GM23248 (cell line): ENCODE measurements around the gene ATP7B. TPM values are rescaled to one million over a fixed set of nuclear protein-coding genes. Genes with fewer than 3 reads are reported as not detected.

ENCODE experiments used
- DNase-seq: peaks from one replicate; pipeline ENCODE4 v3.0.0-alpha.2; 2015
- H2AFZ ChIP-seq: fragments of 200-600 bp; sonication (generic); 2 replicates; pipeline ENCODE4 v1.6.1; 2016; ENCODE audit warnings: antibody characterized with exemption
- H3F3A ChIP-seq: fragments of 200-600 bp; sonication (generic); 2 replicates; pipeline ENCODE4 v1.6.1; 2016; ENCODE audit warnings: mild to moderate bottlenecking, antibody characterized with exemption, mixed run types; ENCODE audit not compliant: insufficient read depth
- H3K27ac ChIP-seq: fragments of 200-600 bp; sonication (generic); 2 replicates; pipeline ENCODE4 v1.5.1; 2016; ENCODE audit warnings: mild to moderate bottlenecking
- H3K27me3 ChIP-seq: fragments of 200-600 bp; sonication (generic); replicated peaks from 2 replicates; pipeline ENCODE4 v1.6.1; 2016; ENCODE audit warnings: mild to moderate bottlenecking; ENCODE audit not compliant: insufficient read depth
- H3K36me3 ChIP-seq: fragments of 200-600 bp; sonication (generic); 2 replicates; pipeline ENCODE4 v1.6.1; 2016; ENCODE audit warnings: low read depth, mild to moderate bottlenecking
- H3K4me1 ChIP-seq: fragments of 200-600 bp; sonication (generic); 2 replicates; pipeline ENCODE4 v1.6.1; 2016; ENCODE audit warnings: mild to moderate bottlenecking; ENCODE audit not compliant: insufficient read depth
- H3K4me2 ChIP-seq: fragments of 200-600 bp; sonication (generic); one replicate; pipeline ENCODE4 v1.6.1; 2016; ENCODE audit warnings: mild to moderate bottlenecking; ENCODE audit not compliant: unreplicated experiment
- H3K4me3 ChIP-seq: fragments of 200-600 bp; sonication (generic); 2 replicates; pipeline ENCODE4 v1.5.1; 2016; ENCODE audit warnings: mild to moderate bottlenecking
- H3K79me2 ChIP-seq: fragments of 200-600 bp; sonication (generic); 2 replicates; pipeline ENCODE4 v1.6.1; 2016; ENCODE audit warnings: mild to moderate bottlenecking; ENCODE audit not compliant: insufficient read depth
- H3K9ac ChIP-seq: fragments of 200-600 bp; sonication (generic); 2 replicates; pipeline ENCODE4 v1.6.1; 2016; ENCODE audit warnings: mild to moderate bottlenecking
- H3K9me2 ChIP-seq: fragments of 200-600 bp; sonication (generic); 2 replicates; pipeline ENCODE4 v1.6.1; 2016; ENCODE audit warnings: mixed run types, mild to moderate bottlenecking, moderate library complexity; ENCODE audit not compliant: insufficient read depth
- H3K9me3 ChIP-seq: fragments of 200-600 bp; sonication (generic); one replicate; pipeline ENCODE4 v1.6.1; 2017; ENCODE audit warnings: low read depth
- H4K20me1 ChIP-seq: fragments of 200-600 bp; sonication (generic); 2 replicates; pipeline ENCODE4 v1.6.0; 2016; ENCODE audit not compliant: insufficient read depth
- EZH2 ChIP-seq: fragments of 200-600 bp; sonication (generic); IDR thresholded peaks from 2 replicates; pipeline ENCODE4 v1.6.1; 2018; ENCODE audit warnings: antibody characterized with exemption, mild to moderate bottlenecking; ENCODE audit not compliant: insufficient read depth, poor library complexity, severe bottlenecking
- EZH2phosphoT487 ChIP-seq: fragments of 200-600 bp; sonication (generic); IDR thresholded peaks from 2 replicates; pipeline ENCODE4 v1.6.1; 2018; ENCODE audit warnings: antibody characterized with exemption, moderate library complexity, mild to moderate bottlenecking, low read depth; ENCODE audit not compliant: insufficient read depth
- WGBS, 2 experiments: methylation state at CpG; one replicate each; pipeline ENCODE4 v1.1.6; 2015 to 2017; ENCODE audit warnings: low lambda C conversion rate in 2 of 2, low coverage in 1 of 2; ENCODE audit errors: missing lambda C conversion rate in 2 of 2; 5-methylcytosine and 5-hydroxymethylcytosine counted together
- in situ Hi-C: fragments of 300-500 bp; cut with MboI; formaldehyde crosslinking; loops from 2 replicates; pipeline ENCODE4 v1.15.0; 2020
- polyA plus RNA-seq: library from polyadenylated mRNA; unstranded; fragments of >200 nt; fragmentation: Nextera tagmentation; extraction: Ambion mirVana; gene quantifications from 2 replicates; pipeline ENCODE4 v1.2.1, GENCODE V29; 2016
- total RNA-seq: library from RNA; depleted of rRNA; stranded (reverse); fragments of >200 nt; shearing (Covaris generic); gene quantifications from 2 replicates; pipeline ENCODE4 v1.2.3, GENCODE V29; 2014

Gene ATP7B
- total and polyA plus RNA-seq, 2 experiments from 2014 or later, result 0.10 to 0.32 TPM

DNA sequence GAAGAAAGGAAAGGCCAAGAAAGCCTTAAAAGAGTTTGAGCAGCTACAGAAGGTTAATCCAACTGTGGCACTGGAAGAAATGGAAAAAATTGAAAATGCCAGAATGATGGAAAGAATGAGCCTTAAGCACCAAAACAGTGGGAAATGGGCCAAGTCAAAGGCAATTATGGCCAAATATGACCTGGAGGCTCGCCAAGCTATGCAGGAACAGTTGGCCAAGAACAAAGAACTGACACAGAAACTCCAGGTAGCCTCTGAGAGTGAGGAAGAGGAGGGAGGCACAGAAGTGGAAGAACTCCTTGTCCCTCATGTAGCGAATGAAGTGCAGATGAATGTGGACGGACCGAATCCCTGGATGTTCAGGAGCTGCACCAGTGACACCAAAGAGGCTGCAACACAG is 18.3 kb upstream of the ATP7B start:
- DNase-seq, result no peak
- Histone ChIP-seq H3K36me3 (peaks cover 10% of the 10 kb centered on the region; the same call in 1 of the 2 replicates), H3K9ac (no peak overlapping the region), H2AFZ (no peak overlapping the region), H4K20me1 (no peaks in the 10 kb centered on the region), H3K27ac (no peak overlapping the region), H3K9me3 (no peaks in the 10 kb centered on the region), H3K27me3 (no peaks in the 10 kb centered on the region), H3K4me2 (no peak overlapping the region), H3K9me2 (no peaks in the 10 kb centered on the region), H3F3A (no peaks in the 10 kb centered on the region), H3K4me3 (no peak overlapping the region), H3K4me1 (no peaks in the 10 kb centered on the region), H3K79me2 (peaks cover 10% of the 10 kb centered on the region; the same call in 1 of the 2 replicates)
- WGBS, 2 experiments, result 95 to 100% methylated on average over 4 of the region's 4 CpGs
- no peak for TF ChIP-seq EZH2
- in situ Hi-C loops, result no loop called here

DNA sequence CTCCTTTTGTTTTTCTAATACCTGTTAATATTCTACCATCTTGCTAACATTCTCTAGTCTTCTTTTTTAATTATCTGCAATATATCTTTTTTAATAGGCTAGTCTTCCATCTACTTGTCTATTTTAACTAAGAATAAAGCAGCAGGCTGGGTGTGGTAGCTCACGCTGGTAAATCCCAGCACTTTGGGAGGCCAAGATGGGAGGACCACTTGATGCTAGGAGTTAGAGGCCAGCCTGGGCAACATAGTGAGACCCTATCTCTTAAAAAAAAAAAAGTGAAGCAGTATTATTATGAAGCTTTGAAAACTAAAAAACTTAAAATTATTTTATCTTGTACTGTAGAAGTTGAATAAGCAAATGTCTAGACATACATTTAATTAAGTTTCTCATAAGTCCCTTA is 16.6 kb upstream of the ATP7B start:
- H3K79me2 ChIP-seq, result peaks cover 10% of the 10 kb centered on the region; the same call in 1 of the 2 replicates
- H3K9me2 ChIP-seq, result no peaks in the 10 kb centered on the region
- no peak for DNase-seq
- H2AFZ ChIP-seq, result no peak overlapping the region
- no peak overlapping the region for H3K9ac ChIP-seq
- no peaks in the 10 kb centered on the region for H3K4me1 ChIP-seq
- in situ Hi-C loops, result no loop called here
- no peaks in the 10 kb centered on the region for H4K20me1 ChIP-seq
- 95 to 100% methylated on average over 1 of the region's 1 CpG for WGBS, 2 experiments
- H3K4me3 ChIP-seq, result no peak overlapping the region
- TF ChIP-seq EZH2 (no peak), EZH2phosphoT487 (no peak)
- no peak overlapping the region for H3K27ac ChIP-seq
- no peaks in the 10 kb centered on the region for H3F3A ChIP-seq
- H3K9me3 ChIP-seq, result no peaks in the 10 kb centered on the region
- H3K36me3 ChIP-seq, result peaks cover 24% of the 10 kb centered on the region
- H3K4me2 ChIP-seq, result no peak overlapping the region
- no peaks in the 10 kb centered on the region for H3K27me3 ChIP-seq

DNA sequence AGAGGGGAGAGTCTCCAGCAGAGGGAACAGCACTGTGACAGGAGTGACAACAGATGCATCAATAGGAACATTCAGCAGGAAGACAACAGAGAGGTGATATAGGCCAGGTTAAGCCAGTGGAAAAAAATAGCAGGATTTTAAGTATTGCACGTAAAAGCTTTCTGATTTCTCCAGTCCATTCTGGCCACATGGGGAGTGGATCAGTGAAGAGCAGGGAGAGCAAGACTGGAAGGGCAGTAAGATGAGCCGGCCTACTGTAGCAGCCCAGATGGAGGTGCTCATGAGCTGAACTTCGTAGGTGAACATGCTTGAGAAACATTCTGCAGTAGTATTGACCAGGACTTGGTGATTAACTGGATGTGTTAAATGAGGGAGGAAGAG is 15.0 kb upstream of the ATP7B start:
- no peaks in the 10 kb centered on the region for H3K4me1 ChIP-seq
- no peak overlapping the region for H3K4me3 ChIP-seq
- H3K9me2 ChIP-seq, result no peaks in the 10 kb centered on the region
- TF ChIP-seq EZH2 (no peak), EZH2phosphoT487 (no peak)
- H3K36me3 ChIP-seq, result peaks cover 26% of the 10 kb centered on the region
- H3K27ac ChIP-seq, result no peak overlapping the region
- WGBS, 2 experiments, result 98% methylated on average over 3 of the region's 3 CpGs
- no peaks in the 10 kb centered on the region for H3K27me3 ChIP-seq
- H3K9ac ChIP-seq, result no peak overlapping the region
- peaks cover 10% of the 10 kb centered on the region; the same call in 1 of the 2 replicates for H3K79me2 ChIP-seq
- in situ Hi-C loops, result no loop called here
- H2AFZ ChIP-seq, result no peak overlapping the region
- no peaks in the 10 kb centered on the region for H4K20me1 ChIP-seq
- no peak for DNase-seq
- H3K9me3 ChIP-seq, result no peaks in the 10 kb centered on the region
- no peak overlapping the region for H3K4me2 ChIP-seq
- H3F3A ChIP-seq, result no peaks in the 10 kb centered on the region

DNA sequence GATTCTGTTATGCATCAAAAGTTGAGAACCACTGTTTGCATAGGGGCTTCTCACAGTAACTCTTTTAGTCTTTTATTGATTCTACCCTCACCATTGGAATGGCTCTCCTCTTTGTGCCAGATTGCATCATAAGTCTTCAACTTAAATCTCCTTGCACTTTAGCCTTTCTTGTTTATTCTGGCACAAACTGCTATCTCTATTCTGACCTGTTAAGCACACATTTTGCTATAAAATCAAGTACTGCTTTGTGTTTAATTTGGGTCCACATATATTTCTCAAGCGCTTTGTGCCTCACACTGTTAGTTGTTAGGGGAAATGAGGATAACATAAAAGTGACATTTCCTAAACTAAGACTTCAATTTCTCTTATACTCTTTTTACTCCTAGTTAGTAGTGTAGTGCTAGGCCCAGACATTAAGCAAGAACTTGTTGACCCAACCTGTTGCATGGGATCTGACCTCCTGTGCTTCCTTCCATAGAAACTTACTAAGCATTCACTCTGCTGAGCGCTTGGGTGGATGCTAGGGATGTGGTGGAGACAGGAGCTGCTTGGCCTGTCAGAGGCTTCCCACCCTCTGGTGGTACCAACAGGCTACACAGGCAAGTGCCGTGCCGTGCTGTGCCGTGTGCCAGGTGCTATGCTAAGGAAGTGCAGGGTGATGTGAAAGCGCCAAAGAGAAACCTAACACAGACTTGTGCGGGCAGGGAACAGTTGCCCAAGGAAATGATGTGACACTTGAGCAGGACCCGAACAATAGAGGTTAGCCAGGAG is 14.4 kb upstream of the ATP7B start:
- H3K9me3 ChIP-seq, result no peaks in the 10 kb centered on the region
- H2AFZ ChIP-seq, result no peak overlapping the region
- H3K9me2 ChIP-seq, result no peaks in the 10 kb centered on the region
- no peak overlapping the region for H3K27ac ChIP-seq
- H3K4me1 ChIP-seq, result no peaks in the 10 kb centered on the region
- peaks cover 10% of the 10 kb centered on the region; the same call in 1 of the 2 replicates for H3K79me2 ChIP-seq
- no peak overlapping the region for H3K4me2 ChIP-seq
- WGBS, 2 experiments, result 99% methylated on average over 8 of the region's 8 CpGs
- TF ChIP-seq EZH2 (no peak), EZH2phosphoT487 (no peak)
- no peaks in the 10 kb centered on the region for H3K27me3 ChIP-seq
- H3F3A ChIP-seq, result no peaks in the 10 kb centered on the region
- H3K36me3 ChIP-seq, result peaks cover 32% of the 10 kb centered on the region
- H3K9ac ChIP-seq, result no peak overlapping the region
- no peak for DNase-seq
- no peaks in the 10 kb centered on the region for H4K20me1 ChIP-seq
- in situ Hi-C loops, result no loop called here
- no peak overlapping the region for H3K4me3 ChIP-seq
